ENCODE measurements around the gene OTX1. TPM values are rescaled to one million over a fixed set of nuclear protein-coding genes. Genes with fewer than 3 reads are reported as not detected.
A peak's percentile ranks its signal among the peaks of the same experiment; 100 is the strongest.

OTX1 gene
- total RNA-seq, 1 donor, result not detected

- no peak overlapping the region for H3K4me3 ChIP-seq (ENCODE audit: low read depth, low read length)
- DNase-seq (ENCODE audit: low read depth), result peak; percentile 26
- TF ChIP-seq, protein P1, sequence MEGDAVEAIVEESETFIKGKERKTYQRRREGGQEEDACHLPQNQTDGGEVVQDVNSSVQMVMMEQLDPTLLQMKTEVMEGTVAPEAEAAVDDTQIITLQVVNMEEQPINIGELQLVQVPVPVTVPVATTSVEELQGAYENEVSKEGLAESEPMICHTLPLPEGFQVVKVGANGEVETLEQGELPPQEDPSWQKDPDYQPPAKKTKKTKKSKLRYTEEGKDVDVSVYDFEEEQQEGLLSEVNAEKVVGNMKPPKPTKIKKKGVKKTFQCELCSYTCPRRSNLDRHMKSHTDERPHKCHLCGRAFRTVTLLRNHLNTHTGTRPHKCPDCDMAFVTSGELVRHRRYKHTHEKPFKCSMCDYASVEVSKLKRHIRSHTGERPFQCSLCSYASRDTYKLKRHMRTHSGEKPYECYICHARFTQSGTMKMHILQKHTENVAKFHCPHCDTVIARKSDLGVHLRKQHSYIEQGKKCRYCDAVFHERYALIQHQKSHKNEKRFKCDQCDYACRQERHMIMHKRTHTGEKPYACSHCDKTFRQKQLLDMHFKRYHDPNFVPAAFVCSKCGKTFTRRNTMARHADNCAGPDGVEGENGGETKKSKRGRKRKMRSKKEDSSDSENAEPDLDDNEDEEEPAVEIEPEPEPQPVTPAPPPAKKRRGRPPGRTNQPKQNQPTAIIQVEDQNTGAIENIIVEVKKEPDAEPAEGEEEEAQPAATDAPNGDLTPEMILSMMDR (IDR thresholded peaks at IDR 0.05; ENCODE audit: insufficient read depth, low read depth, low read length), result no peak
Observed at GRCh38 chr2:63058144-63058920, 7.7 kb downstream of the OTX1 start.

DNA sequence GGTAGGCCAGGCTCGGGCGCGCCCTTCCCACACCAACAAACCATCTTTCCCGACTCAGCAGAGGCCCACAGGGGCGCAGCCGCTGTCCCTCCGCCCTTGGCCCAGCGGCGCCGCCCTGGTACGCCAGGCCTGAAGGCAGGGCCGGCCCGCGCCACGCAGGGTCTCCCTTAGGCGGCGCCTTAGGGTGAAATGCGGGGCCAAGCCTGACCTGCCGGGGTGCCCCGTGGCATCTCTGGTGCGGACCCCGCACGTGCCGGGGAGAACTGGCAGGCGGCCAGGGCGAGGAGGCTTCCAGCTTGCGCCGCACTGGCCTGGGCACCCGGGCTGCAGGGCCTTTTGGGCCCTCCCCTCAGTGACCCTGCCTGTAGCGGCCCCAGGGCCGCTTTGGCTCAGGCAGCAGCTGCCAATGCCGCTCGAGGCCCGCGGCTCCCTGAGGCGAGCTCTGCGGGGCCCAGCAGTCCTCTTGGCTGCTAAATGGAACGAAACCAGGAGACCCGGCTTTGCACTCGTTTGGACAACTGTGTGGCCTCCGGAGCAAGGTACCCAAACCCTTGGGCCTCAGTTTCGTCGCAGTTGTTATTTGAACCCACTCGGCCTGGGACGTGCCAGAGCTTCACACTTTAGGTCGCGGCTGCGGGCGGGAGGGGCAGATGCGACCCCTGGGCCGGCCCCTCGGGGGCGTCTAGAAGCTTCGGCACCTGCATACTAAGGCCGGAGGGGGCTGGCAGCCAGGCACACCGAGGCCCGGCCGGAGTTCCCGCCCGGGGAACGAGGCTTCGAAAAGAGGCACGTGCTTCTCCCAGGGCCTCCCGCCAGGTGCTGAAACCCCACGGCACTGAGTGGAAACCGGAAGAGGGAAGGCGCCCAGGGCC lies 8.5 kb downstream of the OTX1 start:
- H3K4me3 ChIP-seq (ENCODE audit: low read depth, low read length), result no peak overlapping the region
- no peak for DNase-seq (ENCODE audit: low read depth)
- TF ChIP-seq, protein P1 (IDR thresholded peaks at IDR 0.05; ENCODE audit: insufficient read depth, low read depth, low read length), result no peak

- TF ChIP-seq, protein P1 (IDR thresholded peaks at IDR 0.05; ENCODE audit: insufficient read depth, low read depth, low read length), result no peak
- no peak for DNase-seq (ENCODE audit: low read depth)
- H3K4me3 ChIP-seq (ENCODE audit: low read depth, low read length), result no peak overlapping the region
Observed at GRCh38 chr2:63059793-63060471, 9.3 kb downstream of the OTX1 start.

GRCh38 chr2:63060472-63060991 lies 9.9 kb downstream of the OTX1 start:
- DNase-seq (ENCODE audit: low read depth), result no peak
- no peak overlapping the region for H3K4me3 ChIP-seq (ENCODE audit: low read depth, low read length)
- TF ChIP-seq, protein P1 (IDR thresholded peaks at IDR 0.05; ENCODE audit: insufficient read depth, low read depth, low read length), result no peak

DNA sequence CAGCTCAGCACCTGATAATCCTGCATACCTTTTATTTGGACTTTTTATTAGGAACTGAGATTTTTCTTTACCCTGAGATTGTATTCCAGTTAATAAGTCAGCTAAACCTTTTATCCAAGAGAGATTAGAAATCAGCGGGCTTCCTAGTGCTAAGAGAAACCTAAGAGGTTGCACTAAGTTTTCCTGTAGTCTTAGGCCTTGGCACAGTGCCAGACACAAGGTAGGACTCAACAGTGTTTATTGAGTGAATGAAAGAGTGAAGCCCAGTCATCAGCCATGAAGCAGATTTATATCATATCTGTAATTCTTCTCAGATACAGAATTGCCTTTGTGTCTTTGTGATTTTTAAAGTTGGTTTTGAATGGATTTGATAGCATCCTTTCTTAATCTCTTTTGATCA lies 13.6 kb downstream of the OTX1 start:
- TF ChIP-seq, protein P1 (IDR thresholded peaks at IDR 0.05; ENCODE audit: insufficient read depth, low read depth, low read length), result no peak
- no peak for DNase-seq (ENCODE audit: low read depth)
- no peak overlapping the region for H3K4me3 ChIP-seq (ENCODE audit: low read depth, low read length)

DNA sequence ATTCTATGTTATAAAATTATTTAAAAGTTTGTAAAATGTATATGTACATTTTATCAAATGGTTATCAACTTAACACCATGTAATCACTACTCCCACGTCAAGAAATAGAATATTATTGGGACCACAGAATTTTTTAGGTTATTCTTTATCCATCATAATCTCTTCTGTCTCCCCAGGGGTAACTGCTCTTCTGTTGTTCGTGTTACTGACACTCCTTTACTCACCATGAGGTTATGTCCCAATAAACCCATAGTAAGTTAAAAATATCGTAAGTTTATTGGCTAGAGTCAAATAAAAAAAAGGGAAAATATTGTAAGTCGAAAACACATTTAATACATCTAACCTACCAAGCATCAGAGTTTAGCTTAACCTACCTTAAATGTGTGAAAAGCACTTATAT lies 14.0 kb downstream of the OTX1 start:
- TF ChIP-seq, protein P1 (IDR thresholded peaks at IDR 0.05; ENCODE audit: insufficient read depth, low read depth, low read length), result no peak
- no peak for DNase-seq (ENCODE audit: low read depth)

More for the DNA sequence above, 14.0 kb downstream of the OTX1 start:
- H3K4me3 ChIP-seq (ENCODE audit: low read depth, low read length), result no peak overlapping the region
